Spinal cord (tissue), 10 donors: Measurements from ENCODE around the gene EMP1. TPM values are rescaled to one million over a fixed set of nuclear protein-coding genes. Genes with fewer than 3 reads are reported as not detected.
A peak's percentile ranks its signal among the peaks of the same experiment; 100 is the strongest.

Source experiments
- DNase-seq, 6 donors: peaks; one replicate each; pipeline versions ENCODE4 v3.0.0 to v3.0.0-alpha.2; 2013 to 2015; ENCODE audit warnings: low spot score in 6 of 6, low read depth in 4 of 6
- H3K27ac ChIP-seq: one replicate; pipeline ENCODE4 v1.5.1; 2013; ENCODE audit warnings: low read depth, low read length, control low read depth
- H3K27me3 ChIP-seq: one replicate; pipeline ENCODE4 v1.6.1; 2013; ENCODE audit warnings: low read length; ENCODE audit not compliant: control insufficient read depth, insufficient read depth
- H3K36me3 ChIP-seq: one replicate; pipeline ENCODE4 v1.6.1; 2013; ENCODE audit warnings: low read length; ENCODE audit not compliant: control insufficient read depth, insufficient read depth
- H3K4me1 ChIP-seq: one replicate; pipeline ENCODE4 v1.6.1; 2013; ENCODE audit warnings: low read length; ENCODE audit not compliant: control insufficient read depth, insufficient read depth
- H3K4me3 ChIP-seq: one replicate; pipeline ENCODE4 v1.5.1; 2013; ENCODE audit warnings: low read depth, low read length, control low read depth
- H3K9me3 ChIP-seq: one replicate; pipeline ENCODE4 v1.6.1; 2013; ENCODE audit warnings: low read length; ENCODE audit not compliant: control insufficient read depth, insufficient read depth
- WGBS: methylation state at CpG from one replicate; pipeline ENCODE4 v1.1.5; 2013; ENCODE audit warnings: missing lambda C conversion rate; ENCODE audit not compliant: insufficient coverage; 5-methylcytosine and 5-hydroxymethylcytosine counted together
- polyA plus RNA-seq, 2 donors: library from polyadenylated mRNA; unstranded; fragments of 120-200 nt; gene quantifications; one replicate each; pipeline ENCODE4 v1.2.1, GENCODE V29; 2013; ENCODE audit not compliant: insufficient read length in 2 of 2
- total RNA-seq, 2 donors: library from RNA; depleted of rRNA in 1 of 2; stranded (reverse); fragments of 120-200 nt in 1 of 2; fragments of >200 nt in 1 of 2; gene quantifications; one replicate each; pipeline versions ENCODE4 v1.2.3 to v1.2.4, GENCODE V29; 2013 to 2014
- donor health status: healthy.

Gene EMP1
- total and polyA plus RNA-seq, 4 donors = 57.7 to 91.6 (median 68.4) TPM

- Histone ChIP-seq H3K27me3 (no peaks in the 10 kb centered on the region), H3K4me3 (no peak overlapping the region), H3K27ac (peak overlapping the region; percentile 17), H3K4me1 (peaks cover 10% of the 10 kb centered on the region), H3K9me3 (no peaks in the 10 kb centered on the region), H3K36me3 (no peaks in the 10 kb centered on the region)
- WGBS = 93% methylated on average over 1 of the region's 7 CpGs
- no peak for DNase-seq
Observed at GRCh38 chr12:13211191-13211858, 14.8 kb downstream of the EMP1 start.

GRCh38 chr12:13211859-13212664 is 15.5 kb downstream of the EMP1 start:
- Histone ChIP-seq H3K27ac (peak overlapping the region; percentile 17), H3K4me1 (peaks cover 9% of the 10 kb centered on the region), H3K27me3 (no peaks in the 10 kb centered on the region), H3K9me3 (no peaks in the 10 kb centered on the region), H3K4me3 (no peak overlapping the region), H3K36me3 (no peaks in the 10 kb centered on the region)
- 39% methylated on average over 2 of the region's 8 CpGs for WGBS
- DNase-seq = peak; percentile 75 to 96 (median 80)

GRCh38 chr12:13215056-13215455 is 18.5 kb downstream of the EMP1 start:
- H3K4me3 ChIP-seq = no peak overlapping the region
- WGBS = 90% methylated on average over 4 of the region's 4 CpGs
- H3K9me3 ChIP-seq = no peaks in the 10 kb centered on the region
- no peak overlapping the region for H3K27ac ChIP-seq
- no peaks in the 10 kb centered on the region for H3K36me3 ChIP-seq
- DNase-seq = no peak
- peaks cover 2% of the 10 kb centered on the region for H3K4me1 ChIP-seq
- H3K27me3 ChIP-seq = no peaks in the 10 kb centered on the region

GRCh38 chr12:13218641-13219040 is 22.1 kb downstream of the EMP1 start:
- Histone ChIP-seq H3K27ac (no peak overlapping the region), H3K27me3 (no peaks in the 10 kb centered on the region), H3K36me3 (no peaks in the 10 kb centered on the region), H3K4me3 (no peak overlapping the region), H3K4me1 (no peaks in the 10 kb centered on the region), H3K9me3 (no peaks in the 10 kb centered on the region)
- WGBS = 93% methylated on average over 3 of the region's 3 CpGs
- DNase-seq = no peak

- no peaks in the 10 kb centered on the region for H3K9me3 ChIP-seq
- H3K36me3 ChIP-seq = no peaks in the 10 kb centered on the region
- no peak for DNase-seq
- H3K4me3 ChIP-seq = no peak overlapping the region
- no peaks in the 10 kb centered on the region for H3K27me3 ChIP-seq
- no peaks in the 10 kb centered on the region for H3K4me1 ChIP-seq
- 76% methylated on average over 1 of the region's 3 CpGs for WGBS
- H3K27ac ChIP-seq = no peak overlapping the region
Observed at GRCh38 chr12:13219320-13219719, 22.8 kb downstream of the EMP1 start.

- Histone ChIP-seq H3K36me3 (no peaks in the 10 kb centered on the region), H3K27ac (no peak overlapping the region), H3K4me1 (no peaks in the 10 kb centered on the region), H3K4me3 (no peak overlapping the region), H3K27me3 (no peaks in the 10 kb centered on the region), H3K9me3 (no peaks in the 10 kb centered on the region)
- 72% methylated on average over 2 of the region's 3 CpGs for WGBS
- no peak for DNase-seq
Observed at GRCh38 chr12:13220838-13221237, 24.3 kb downstream of the EMP1 start.

- 95% methylated on average over 3 of the region's 5 CpGs for WGBS
- Histone ChIP-seq H3K27ac (no peak overlapping the region), H3K27me3 (no peaks in the 10 kb centered on the region), H3K36me3 (no peaks in the 10 kb centered on the region), H3K4me3 (no peak overlapping the region), H3K9me3 (no peaks in the 10 kb centered on the region), H3K4me1 (no peaks in the 10 kb centered on the region)
- DNase-seq = no peak
Observed at GRCh38 chr12:13222076-13222475, 25.6 kb downstream of the EMP1 start.

- 76% methylated on average over 3 of the region's 5 CpGs for WGBS
- no peak for DNase-seq
Observed at GRCh38 chr12:13223179-13223804, 26.8 kb downstream of the EMP1 start.

GRCh38 chr12:13223941-13224340 is 27.4 kb downstream of the EMP1 start:
- H3K36me3 ChIP-seq = no peaks in the 10 kb centered on the region
- H3K27me3 ChIP-seq = no peaks in the 10 kb centered on the region
- H3K9me3 ChIP-seq = no peaks in the 10 kb centered on the region
- H3K4me3 ChIP-seq = no peak overlapping the region
- no peak overlapping the region for H3K27ac ChIP-seq
- H3K4me1 ChIP-seq = no peaks in the 10 kb centered on the region
- WGBS = 41% methylated on average over 3 of the region's 3 CpGs
- DNase-seq = no peak

More at GRCh38 chr12:13223179-13223804, 26.8 kb downstream of the EMP1 start:
- Histone ChIP-seq H3K4me1 (no peaks in the 10 kb centered on the region), H3K4me3 (no peak overlapping the region), H3K27ac (no peak overlapping the region), H3K27me3 (no peaks in the 10 kb centered on the region), H3K9me3 (no peaks in the 10 kb centered on the region), H3K36me3 (no peaks in the 10 kb centered on the region)
